GM12801 (cell line): ENCODE data around the gene TBX3.

Experiments
- CTCF ChIP-seq: IDR thresholded peaks from one replicate; pipeline ENCODE4 v1.5.1; 2011; ENCODE audit warnings: control low read depth; ENCODE audit not compliant: insufficient read length; ENCODE audit errors: extremely low read depth

The TBX3 gene

GRCh38 chr12:114672817-114673168 lies 11.2 kb downstream of the TBX3 start:
- TF ChIP-seq CTCF: no peak

GRCh38 chr12:114671443-114672411 lies 12.2 kb downstream of the TBX3 start:
- no peak for TF ChIP-seq CTCF

GRCh38 chr12:114671066-114671442 lies 12.9 kb downstream of the TBX3 start:
- TF ChIP-seq CTCF: no peak

- no peak for TF ChIP-seq CTCF
These were observed 13.5 kb downstream of the TBX3 start for GRCh38 chr12:114670291-114670980.

GRCh38 chr12:114669401-114670290 lies 14.3 kb downstream of the TBX3 start:
- no peak for TF ChIP-seq CTCF

- no peak for TF ChIP-seq CTCF
These were observed 15.1 kb downstream of the TBX3 start for GRCh38 chr12:114668886-114669288.
